CD4-positive, alpha-beta T cell treated with Interferon alpha-2 for 1 hour (primary cell): ENCODE data around the gene TMEM91.
"Not testable (repeated sequence)": the region's sequence is repeated elsewhere in the genome, so short reads cannot be mapped to it uniquely, and the experiment has no call there.

Source experiments
- DNase-seq, 2 donors: peaks; one replicate each; pipeline ENCODE4 v3.0.0-alpha.2; 2020 to 2022

Gene TMEM91

GRCh38 chr19:41376241-41376997, at the start of gene TMEM91:
Gene TMEM91 (plus strand): TSS chr19:41376533. CDS start chr19:41378310, 1,777 bp downstream.
- DNase-seq = no peak

- peak in 1 of 2 donors; percentile 48 for DNase-seq
Observed at GRCh38 chr19:41327076-41327575, 49.2 kb upstream of the TMEM91 start.

- peak; percentile 84 to 89 for DNase-seq
Observed at GRCh38 chr19:41327576-41328156, 48.7 kb upstream of the TMEM91 start.

- peak in 1 of 2 donors; percentile 41 for DNase-seq
Observed at GRCh38 chr19:41328157-41328841, 48.0 kb upstream of the TMEM91 start.

- peak in 1 of 2 donors; percentile 47 for DNase-seq
Observed at GRCh38 chr19:41328842-41329225, 47.5 kb upstream of the TMEM91 start.

GRCh38 chr19:41330481-41330880, 45.9 kb upstream of the TMEM91 start:
- peak in 1 of 2 donors; percentile 40 for DNase-seq

- DNase-seq = no peak
Observed at GRCh38 chr19:41330946-41331678, 45.2 kb upstream of the TMEM91 start.

GRCh38 chr19:41332000-41332399, 44.3 kb upstream of the TMEM91 start:
- DNase-seq = no peak

GRCh38 chr19:41332468-41332867, 43.9 kb upstream of the TMEM91 start:
- DNase-seq = no peak

- DNase-seq = peak in 1 of 2 donors; percentile 20
Observed at GRCh38 chr19:41334793-41335192, 41.5 kb upstream of the TMEM91 start.

- DNase-seq = no peak
Observed at GRCh38 chr19:41335467-41335866, 40.9 kb upstream of the TMEM91 start.

- DNase-seq = no peak
Observed at GRCh38 chr19:41339936-41340335, 36.4 kb upstream of the TMEM91 start.

GRCh38 chr19:41341669-41342490, 34.5 kb upstream of the TMEM91 start:
- no peak for DNase-seq

- no peak for DNase-seq
Observed at GRCh38 chr19:41344162-41344561, 32.2 kb upstream of the TMEM91 start.

- not testable (repeated sequence) for DNase-seq
Observed at GRCh38 chr19:41346916-41347315, 29.4 kb upstream of the TMEM91 start.

GRCh38 chr19:41350735-41351338, 25.5 kb upstream of the TMEM91 start:
- DNase-seq = no peak

GRCh38 chr19:41351339-41352245, 24.7 kb upstream of the TMEM91 start:
- DNase-seq = peak; percentile 86 to 89

- no peak for DNase-seq
Observed at GRCh38 chr19:41352279-41352608, 24.1 kb upstream of the TMEM91 start.

GRCh38 chr19:41352609-41353465, 23.5 kb upstream of the TMEM91 start:
- peak; percentile 78 to 82 for DNase-seq
